ENCODE results near the gene MXD1. TPM values are rescaled to one million over a fixed set of nuclear protein-coding genes. Genes with fewer than 3 reads are reported as not detected.

The MXD1 gene
- total and polyA plus RNA-seq, 2 experiments from 2014 or later, result 1.8 to 3.9 TPM

DNA sequence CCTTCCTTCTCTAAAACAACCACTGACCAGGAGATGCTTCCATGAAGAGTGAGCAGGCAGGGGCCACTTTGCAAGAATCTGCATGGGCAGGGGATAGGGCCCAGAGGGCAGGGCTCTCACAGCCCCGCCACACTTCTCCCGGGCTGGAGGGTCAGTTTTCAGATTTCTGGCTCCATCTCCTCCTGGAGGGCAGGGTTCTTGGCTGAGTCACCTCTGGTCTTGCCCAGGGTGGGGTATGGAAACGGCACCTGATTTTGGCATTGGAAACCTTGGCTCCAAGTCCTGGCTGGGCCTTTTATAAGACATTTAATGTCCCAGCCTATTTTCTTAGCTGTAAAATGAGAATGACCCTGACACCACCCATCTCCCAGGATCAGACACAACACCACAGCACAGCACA is 74.1 kb downstream of the MXD1 start:
- Histone ChIP-seq H3K36me3 (ENCODE audit: insufficient read depth) (no peaks in the 10 kb centered on the region), H3K79me2 (replicated peaks; ENCODE audit: insufficient read depth) (no peaks in the 10 kb centered on the region), H3K4me2 (no peak overlapping the region), H3K27ac (ENCODE audit: low read depth) (no peak overlapping the region), H4K20me1 (replicated peaks; ENCODE audit: insufficient read depth) (no peaks in the 10 kb centered on the region), H3K4me3 (no peak overlapping the region), H2AFZ (no peak overlapping the region), H3K9me2 (ENCODE audit: insufficient read depth) (no peaks in the 10 kb centered on the region), H3K4me1 (ENCODE audit: insufficient read depth) (no peaks in the 10 kb centered on the region), H3F3A (replicated peaks; ENCODE audit: low read depth) (no peaks in the 10 kb centered on the region), H3K27me3 (ENCODE audit: insufficient read depth) (no peaks in the 10 kb centered on the region)
- Mint-ChIP-seq H3K36me3 (ENCODE audit: low read depth) (peaks cover 1% of the 10 kb centered on the region; the same call in 1 of the 3 replicates), H3K9me3 (no peaks in the 10 kb centered on the region), H3K4me3 (no peak overlapping the region), H3K4me1 (peaks cover 4% of the 10 kb centered on the region), H3K27ac (no peak overlapping the region), H3K27me3 (ENCODE audit: insufficient read depth, low read depth, poor library complexity) (peaks cover 3% of the 10 kb centered on the region)
- TF ChIP-seq ZNF462 (CRISPR knock-in tag; IDR thresholded peaks at IDR 0.05) (no peak), NANOG (IDR thresholded peaks at IDR 0.05; ENCODE audit: borderline replicate concordance) (no peak), EZH2phosphoT487 (IDR thresholded peaks at IDR 0.05; ENCODE audit: unreplicated experiment) (no peak), REST (IDR thresholded peaks at IDR 0.05; ENCODE audit: unreplicated experiment) (no peak)
- TF ChIP-seq, protein P1, sequence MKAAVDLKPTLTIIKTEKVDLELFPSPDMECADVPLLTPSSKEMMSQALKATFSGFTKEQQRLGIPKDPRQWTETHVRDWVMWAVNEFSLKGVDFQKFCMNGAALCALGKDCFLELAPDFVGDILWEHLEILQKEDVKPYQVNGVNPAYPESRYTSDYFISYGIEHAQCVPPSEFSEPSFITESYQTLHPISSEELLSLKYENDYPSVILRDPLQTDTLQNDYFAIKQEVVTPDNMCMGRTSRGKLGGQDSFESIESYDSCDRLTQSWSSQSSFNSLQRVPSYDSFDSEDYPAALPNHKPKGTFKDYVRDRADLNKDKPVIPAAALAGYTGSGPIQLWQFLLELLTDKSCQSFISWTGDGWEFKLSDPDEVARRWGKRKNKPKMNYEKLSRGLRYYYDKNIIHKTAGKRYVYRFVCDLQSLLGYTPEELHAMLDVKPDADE (IDR thresholded peaks at IDR 0.05), result no peak
- no peak; the same call in 2 of the 3 replicates for ATAC-seq
- DNase-seq (ENCODE audit: low spot score), result no peak

Measured in GM23338 (cell line).